Stimulated activated CD8-positive, alpha-beta memory T cell treated with anti-CD3 and anti-CD28 coated beads, Interleukin-2, amount 100 ng/mL, for 48 hours (primary cell): Measurements from ENCODE around the gene COL25A1.
"Not testable (repeated sequence)": the region's sequence is repeated elsewhere in the genome, so short reads cannot be mapped to it uniquely, and the experiment has no call there.

ENCODE experiments used
- DNase-seq, 2 donors: peaks; one replicate each; pipeline ENCODE4 v3.0.0-alpha.2; 2020; ENCODE audit warnings: low read depth in 2 of 2

Gene COL25A1

DNA sequence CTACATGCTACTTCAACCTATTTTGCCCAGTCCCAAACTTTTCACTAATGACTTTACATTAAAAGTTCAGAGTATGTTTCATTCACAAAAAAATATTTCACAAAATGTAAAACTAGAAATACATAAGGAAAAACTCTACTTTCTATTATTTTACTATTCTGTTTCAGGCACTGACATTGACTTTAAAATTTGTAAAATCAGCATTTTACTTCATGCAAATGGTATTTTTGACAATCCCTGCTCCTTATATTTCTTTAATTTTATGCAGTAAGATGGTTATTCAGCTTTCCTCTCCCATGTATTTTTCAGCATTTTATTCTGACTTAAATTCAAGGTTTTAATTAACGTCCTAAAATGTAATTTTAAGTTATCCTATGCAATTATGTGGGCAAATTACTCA is 178.5 kb downstream of the COL25A1 start:
- DNase-seq = no peak

DNA sequence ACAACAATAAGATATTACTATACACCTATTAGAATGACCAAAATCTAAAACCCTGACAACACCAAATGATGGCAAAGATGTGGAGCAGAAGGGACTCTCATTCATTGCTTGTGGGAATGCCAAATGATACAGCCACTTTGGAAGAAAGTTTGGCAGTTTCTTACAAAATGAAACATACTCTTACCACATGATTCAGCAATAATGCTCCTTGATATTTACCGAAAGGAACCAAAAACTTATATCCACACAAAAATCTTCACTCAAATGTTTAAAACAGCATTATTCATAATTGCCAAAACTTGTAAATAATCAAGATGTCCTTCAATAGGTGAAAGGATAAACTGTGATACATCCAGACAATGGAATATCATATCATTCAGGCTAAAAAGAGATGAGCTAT is 180.9 kb downstream of the COL25A1 start:
- DNase-seq = no peak

DNA sequence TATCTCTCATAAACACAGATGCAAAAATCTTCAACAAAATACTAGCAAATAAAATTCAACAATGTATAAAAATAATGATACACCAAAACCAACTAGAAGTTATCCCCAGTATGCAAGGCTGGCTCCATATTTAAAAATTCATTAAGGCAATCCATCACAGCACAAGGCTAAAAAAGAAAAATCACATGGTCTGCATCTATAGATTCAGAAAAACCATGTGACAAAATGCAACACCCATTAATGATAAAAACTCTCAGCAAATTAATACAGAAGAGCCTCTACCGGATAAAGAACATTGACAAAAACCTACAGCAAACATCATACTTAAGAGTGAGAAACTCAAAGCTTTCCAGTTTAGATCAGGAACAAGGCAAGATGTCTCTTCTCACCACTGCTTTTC is 182.6 kb downstream of the COL25A1 start:
- no peak for DNase-seq

DNA sequence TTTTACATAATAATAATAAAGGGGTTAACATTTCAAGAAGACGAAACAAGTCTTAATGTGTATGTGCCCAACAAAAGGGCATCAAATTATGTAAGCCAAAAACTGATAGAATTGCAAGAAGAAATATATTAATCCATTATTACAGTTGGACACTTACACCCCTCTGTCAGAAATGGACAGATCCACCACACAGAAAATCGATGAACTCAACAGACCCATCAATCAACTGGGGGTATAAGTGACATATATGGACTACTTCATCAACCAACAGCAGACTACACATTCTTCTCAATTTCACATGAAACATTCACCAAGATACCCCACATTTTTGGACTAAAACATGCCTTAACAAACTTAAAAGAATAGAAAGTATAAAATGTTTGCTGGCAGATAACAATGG is 183.8 kb downstream of the COL25A1 start:
- no peak for DNase-seq

GRCh38 chr4:109114501-109114900 is 188.0 kb downstream of the COL25A1 start:
- no peak for DNase-seq

- DNase-seq = no peak
Observed at GRCh38 chr4:109113521-109113920, 188.9 kb downstream of the COL25A1 start.

GRCh38 chr4:109111031-109111430 is 191.4 kb downstream of the COL25A1 start:
- no peak for DNase-seq

DNA sequence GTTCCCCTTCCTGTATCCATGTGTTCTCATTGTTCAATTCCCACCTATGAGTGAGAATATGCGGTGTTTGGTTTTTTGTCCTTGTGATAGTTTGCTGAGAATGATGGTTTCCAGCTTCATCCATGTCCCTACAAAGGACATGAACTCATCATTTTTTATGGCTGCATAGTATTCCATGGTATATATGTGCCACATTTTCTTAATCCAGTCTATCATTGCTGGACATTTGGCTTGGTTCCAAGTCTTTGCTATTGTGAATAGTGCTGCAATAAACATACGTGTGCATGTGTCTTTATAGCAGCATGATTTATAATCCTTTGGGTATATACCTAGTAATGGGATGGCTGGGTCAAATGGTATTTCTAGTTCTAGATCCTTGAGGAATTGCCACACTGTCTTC is 194.2 kb downstream of the COL25A1 start:
- DNase-seq = not testable (repeated sequence)

- no peak for DNase-seq
Observed at GRCh38 chr4:109094056-109094455, 208.4 kb downstream of the COL25A1 start.

DNA sequence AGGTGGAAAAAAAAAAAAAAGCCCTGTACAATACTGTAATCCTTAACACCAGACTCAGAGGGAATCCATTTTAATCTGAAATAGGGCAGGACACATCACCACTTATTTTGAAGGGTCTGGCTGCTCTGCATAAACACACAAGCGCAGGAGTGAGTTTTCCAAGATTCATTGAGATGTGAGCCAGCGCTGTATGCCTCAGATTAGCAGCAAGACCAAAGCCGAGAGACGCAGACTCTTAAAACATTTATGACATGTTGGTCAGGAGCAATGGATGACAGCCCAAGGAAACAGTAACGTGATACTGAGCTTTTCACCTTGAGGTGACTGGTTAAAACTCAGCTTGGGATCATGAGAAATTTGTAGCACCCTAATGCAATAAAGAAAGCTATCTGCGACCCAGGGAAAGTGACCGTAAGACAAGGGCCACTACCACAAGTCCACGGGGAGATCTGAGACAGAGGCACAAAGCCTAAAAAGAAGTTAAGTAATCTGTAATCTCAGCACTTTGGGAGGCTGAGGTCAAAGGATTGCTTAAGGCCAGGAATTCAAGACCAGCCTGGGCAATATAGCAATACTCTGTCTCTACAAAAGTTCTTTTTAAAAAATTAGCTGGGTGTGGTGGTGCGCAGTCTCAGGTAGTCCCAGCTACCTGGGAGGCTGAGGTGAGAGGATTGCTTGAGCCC is 210.6 kb downstream of the COL25A1 start:
- no peak for DNase-seq

- DNase-seq = no peak
Observed at GRCh38 chr4:109083911-109084310, 218.5 kb downstream of the COL25A1 start.

- no peak for DNase-seq
Observed at GRCh38 chr4:109079731-109080130, 222.7 kb downstream of the COL25A1 start.

- no peak for DNase-seq
Observed at GRCh38 chr4:109079201-109079600, 223.3 kb downstream of the COL25A1 start.

- no peak for DNase-seq
Observed at GRCh38 chr4:109078724-109079123, 223.7 kb downstream of the COL25A1 start.

DNA sequence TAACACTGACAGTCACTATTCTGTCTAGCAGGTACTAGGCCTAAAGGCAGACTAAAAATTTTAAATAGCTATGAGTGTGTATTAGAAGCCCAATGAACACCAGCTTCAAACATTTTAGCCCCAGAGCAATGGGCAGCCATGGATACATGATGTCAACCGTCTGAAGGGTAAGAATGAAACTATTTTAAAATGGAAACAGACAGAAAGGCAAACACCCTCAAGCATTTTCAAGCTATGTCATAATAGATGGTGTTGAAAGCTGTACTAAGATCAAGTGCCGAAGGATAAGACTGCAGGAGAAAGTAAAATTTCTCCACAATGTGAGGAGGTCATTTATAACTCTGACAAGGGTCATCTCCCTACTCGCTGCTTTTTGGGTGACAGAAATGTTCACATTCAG is 225.0 kb downstream of the COL25A1 start:
- DNase-seq = no peak

GRCh38 chr4:109076709-109077108 is 225.7 kb downstream of the COL25A1 start:
- DNase-seq = not testable (repeated sequence)

DNA sequence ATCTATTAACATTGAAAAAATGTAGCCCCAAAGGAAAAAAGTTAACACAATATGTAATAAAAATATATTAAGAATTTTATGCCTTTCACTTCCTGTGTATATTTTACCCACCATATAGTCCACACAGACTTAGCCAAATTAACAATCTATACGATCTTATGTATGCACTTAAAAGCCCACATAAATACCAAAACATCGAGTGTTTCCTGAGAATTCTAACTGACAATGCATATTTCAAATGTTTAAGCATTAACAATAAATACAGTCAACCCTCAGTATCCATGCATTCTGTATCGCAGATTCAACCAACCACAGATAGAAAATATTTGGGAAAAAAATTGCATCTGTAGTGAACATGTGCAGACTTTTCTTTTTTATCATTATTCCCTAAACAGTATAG is 226.8 kb downstream of the COL25A1 start:
- DNase-seq = no peak

GRCh38 chr4:109072595-109072994 is 229.9 kb downstream of the COL25A1 start:
- no peak for DNase-seq

DNA sequence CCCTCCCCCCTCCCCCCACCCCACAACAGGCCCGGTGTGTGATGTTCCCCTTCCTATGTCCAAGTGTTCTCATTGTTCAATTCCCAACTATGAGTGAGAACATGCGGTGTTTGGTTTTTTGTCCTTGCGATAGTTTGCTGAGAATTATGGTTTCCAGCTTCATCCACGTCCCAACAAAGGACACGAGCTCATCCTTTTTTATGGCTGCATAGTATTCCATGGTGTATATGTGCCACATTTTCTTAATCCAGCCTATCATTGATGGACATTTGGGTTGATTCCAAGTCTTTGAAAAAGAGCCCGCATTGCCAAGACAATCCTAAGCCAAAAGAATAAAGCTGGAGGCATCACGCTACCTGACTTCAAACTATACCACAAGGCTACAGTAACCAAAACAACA is 231.8 kb downstream of the COL25A1 start:
- not testable (repeated sequence) for DNase-seq

- no peak for DNase-seq
Observed at GRCh38 chr4:109067508-109068235, 234.8 kb downstream of the COL25A1 start.

DNA sequence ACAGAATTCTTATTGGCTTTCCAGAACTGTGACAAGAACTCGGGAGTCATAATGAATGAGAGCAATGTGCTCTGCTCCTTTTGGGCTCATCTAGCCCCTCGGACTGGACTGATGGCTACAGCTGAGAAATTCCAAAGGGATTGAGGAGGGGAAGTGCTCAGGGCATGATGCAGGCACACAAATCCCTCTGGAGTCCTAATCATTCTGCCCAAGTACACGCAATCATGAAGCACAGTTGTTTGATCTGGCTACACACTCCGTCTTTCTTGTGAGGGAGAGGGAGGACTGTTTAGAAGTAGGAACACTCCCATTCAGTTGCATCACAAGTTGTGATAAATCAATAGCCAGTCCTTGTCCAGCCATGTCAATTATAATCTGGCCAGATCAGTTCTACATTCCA is 237.5 kb downstream of the COL25A1 start:
- DNase-seq = no peak

DNA sequence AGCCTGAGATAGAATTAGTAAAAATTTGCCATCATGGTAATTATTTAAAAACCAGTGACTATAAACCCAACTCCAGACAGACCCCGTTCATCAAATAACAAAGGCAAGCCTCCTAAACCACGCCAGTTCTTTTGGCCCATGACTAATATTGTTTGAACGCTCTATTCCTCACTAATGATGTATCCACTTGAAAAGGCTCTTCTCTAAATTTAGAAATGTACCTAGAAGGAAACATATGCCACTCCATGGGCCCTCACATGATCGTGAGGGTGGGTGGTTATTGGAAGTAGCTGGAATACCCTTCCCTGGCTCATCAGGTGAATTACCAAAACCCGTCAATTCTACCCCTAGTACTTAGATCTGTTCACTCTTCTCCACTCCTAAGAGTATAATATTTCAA is 249.2 kb downstream of the COL25A1 start:
- no peak for DNase-seq

- DNase-seq = no peak
Observed at GRCh38 chr4:109052821-109053220, 249.6 kb downstream of the COL25A1 start.

DNA sequence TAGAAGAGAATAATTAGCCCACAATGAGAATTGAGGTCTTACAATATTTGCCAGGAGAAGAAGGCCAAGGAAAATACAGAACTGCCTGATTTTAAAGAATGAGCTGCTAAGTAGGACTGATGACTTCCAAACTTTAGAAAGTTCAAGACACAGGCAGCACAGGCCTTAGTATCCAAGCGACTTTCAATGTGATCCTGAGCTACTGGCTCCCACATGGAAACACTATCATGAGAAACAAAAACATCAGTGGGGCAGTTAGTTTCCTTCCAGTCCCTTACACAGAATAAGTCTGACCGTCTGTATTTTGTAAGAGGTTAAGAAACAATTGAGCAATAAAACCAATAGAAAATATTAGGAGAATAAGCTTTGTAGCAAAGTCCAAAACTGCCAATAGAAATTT is 251.4 kb downstream of the COL25A1 start:
- DNase-seq = no peak
